Stimulated activated CD4-positive, alpha-beta T cell treated with anti-CD3 and anti-CD28 coated beads, Interleukin-2, amount 100 ng/mL, for 48 hours (primary cell): ENCODE measurements around the gene CARMIL3.

Experiments used
- DNase-seq, 2 donors: peaks; one replicate each; pipeline ENCODE4 v3.0.0-alpha.2; 2020

The CARMIL3 gene

DNA sequence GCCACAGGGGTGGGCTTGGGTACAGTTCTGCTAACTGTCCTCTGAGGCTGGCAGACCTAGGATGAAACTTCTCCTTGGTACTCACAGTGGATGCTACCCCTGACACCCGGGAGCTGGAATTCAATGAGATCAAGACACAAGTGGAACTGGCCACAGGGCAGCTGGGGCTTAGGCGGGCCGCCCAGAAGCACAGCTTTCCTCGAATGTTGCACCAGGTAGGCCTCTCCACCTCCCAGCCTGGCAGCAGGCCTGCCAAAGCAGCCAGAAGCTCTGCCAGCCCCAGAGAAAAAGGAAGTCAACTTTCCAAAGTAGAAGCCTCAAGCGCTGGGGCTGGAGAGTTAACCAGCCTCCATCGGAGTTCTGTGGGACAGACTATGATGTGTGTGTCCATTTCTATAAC lies 65.4 kb downstream of the CARMIL3 start:
- no peak for DNase-seq
